Measurements from ENCODE around the gene HECW1.
"Not testable (repeated sequence)": the region's sequence is repeated elsewhere in the genome, so short reads cannot be mapped to it uniquely, and the experiment has no call there.

The HECW1 gene

GRCh38 chr7:43313628-43314378 lies 201.4 kb downstream of the HECW1 start:
- DNase-seq = no peak

GRCh38 chr7:43314379-43315158 lies 202.1 kb downstream of the HECW1 start:
- no peak for DNase-seq

- DNase-seq = no peak
Observed at GRCh38 chr7:43317075-43317474, 204.6 kb downstream of the HECW1 start.

DNA sequence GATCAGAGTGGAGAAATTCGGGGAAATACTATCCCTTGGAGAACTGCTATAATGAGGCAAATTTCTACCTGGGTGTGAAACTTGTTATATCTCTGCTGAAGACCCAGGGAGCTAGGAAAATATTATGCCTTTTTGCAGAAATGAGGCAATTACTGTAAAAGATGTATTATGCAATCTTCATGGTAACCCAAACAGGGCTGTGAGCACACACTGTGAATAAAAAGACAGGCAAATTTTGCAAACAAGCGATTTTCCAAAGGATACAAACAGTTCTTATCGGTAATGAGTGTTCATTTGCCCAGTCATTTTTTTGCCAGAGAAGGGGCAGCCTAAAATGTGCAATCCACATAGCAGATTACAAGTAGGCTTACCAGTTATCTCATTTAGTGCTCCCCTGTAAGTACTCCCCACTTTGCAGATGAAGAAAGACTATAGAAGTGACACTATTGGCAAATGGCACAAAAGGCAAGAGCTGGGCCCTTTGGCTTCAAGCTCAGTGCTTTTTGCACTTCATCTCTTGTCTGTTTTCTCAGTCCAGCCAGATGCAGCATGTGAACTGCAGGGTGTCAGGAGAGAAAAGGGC lies 205.8 kb downstream of the HECW1 start:
- DNase-seq = no peak

DNA sequence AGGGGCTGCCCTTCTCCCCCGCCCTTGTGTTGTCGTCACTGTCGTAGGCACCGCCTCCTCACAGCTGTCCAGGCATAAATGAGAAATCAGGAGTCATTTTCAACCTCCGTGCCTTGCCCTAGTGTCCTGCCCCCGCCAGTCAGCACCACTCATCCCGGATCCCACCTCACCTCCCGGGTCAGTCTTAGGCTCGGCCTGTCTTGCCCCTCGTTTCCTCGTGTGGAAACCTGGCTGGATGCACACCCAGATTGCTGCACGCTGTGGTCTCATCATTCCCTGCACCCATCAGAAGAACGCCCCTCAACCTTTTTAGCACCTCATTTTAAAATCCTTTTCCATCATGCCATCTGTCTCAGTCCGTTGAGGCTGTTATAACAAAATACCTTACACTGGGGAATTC lies 213.1 kb downstream of the HECW1 start:
- DNase-seq = no peak

DNA sequence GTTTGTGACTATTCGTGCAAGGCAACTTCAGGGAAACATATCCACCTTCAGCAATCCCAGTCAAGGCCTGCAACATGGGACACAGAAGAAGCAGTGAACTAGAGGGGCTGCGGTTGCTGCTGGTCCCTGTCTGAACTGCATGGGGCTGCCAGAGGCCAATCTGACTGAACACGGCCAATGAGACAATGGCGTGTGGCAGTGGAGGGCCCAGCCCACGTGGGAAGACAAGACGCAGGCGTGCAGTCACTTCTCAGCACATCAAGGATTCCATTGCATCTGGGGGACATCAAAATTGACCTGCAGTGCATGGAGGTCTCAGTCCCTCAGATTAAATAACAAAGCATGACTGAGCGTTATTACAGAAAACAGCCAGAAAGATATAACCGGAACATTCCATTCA lies 215.9 kb downstream of the HECW1 start:
- DNase-seq = no peak

DNA sequence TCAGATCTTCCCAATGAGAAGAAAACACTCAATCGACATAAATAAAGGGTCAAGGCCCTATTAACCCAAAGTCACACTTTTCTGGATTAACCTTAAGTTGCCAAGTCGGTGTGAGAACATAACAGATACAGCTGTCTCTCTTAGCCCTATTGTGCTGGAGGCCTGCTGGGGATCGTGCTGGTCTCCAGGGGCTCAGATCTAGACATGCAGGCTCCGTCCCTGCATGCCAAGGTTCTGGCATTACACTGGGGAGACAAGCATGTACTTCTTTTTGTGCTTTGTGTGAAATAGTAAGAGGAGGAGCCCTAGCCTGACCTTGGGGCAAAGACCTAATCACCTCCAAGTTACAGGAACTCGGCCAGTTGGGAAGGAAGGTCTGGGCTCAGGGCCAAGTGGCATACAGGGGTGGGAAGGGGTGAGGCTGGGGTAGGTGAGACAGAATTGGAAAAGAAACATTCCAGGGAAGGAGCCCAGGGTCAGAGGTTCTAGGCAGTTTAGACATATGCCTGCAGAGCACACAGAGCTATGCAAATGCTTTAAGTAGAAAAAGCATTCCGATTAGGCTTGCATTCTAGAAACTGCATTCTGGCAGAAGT lies 216.4 kb downstream of the HECW1 start:
- DNase-seq = no peak

DNA sequence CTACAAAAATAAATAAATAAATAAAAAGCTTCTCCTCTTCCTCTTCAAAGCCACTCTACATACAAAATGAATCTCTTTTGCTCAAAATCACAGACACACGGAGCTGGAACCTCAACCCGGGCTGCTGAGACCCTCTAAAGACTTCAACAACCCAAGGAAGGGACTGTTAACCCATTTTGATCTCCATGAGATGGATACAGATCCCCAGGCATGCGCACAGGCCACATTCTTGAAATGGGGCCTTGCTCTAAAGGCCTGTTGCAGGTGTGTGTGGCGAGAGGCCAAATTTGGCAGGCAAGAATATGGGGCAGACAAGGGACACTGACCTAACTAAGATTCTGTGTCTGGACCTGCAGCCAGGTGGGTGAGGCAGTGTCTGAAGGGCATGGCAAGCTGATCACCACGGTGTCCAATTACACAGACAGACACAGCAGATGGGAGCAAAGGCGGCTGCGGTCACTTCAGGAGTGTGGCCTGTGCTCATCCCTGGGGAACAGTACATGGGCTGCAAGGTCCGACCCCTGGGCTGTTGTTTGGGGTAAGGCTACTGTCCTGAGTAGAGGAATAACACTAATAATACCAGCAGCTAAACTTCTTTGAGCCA lies 219.8 kb downstream of the HECW1 start:
- no peak for DNase-seq

GRCh38 chr7:43337191-43337590 lies 224.7 kb downstream of the HECW1 start:
- no peak for DNase-seq

DNA sequence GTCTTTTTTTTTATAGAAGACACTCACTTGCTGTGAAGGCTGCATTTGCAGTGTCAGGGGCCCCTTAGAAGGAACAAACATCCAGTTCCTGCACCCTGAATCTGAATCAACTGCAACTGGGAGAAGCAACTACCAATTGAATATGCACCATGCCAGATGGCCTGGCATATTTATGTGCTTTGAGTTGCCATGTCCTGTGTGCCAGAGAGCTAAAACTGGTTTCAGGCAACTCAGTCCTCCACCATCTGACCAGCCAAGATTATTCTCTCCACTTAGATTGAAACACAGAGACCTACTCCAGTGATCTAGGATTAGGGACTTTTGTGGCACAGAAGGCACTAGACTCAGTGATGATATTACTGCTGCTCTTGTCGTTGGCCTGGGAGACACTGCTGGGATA lies 225.4 kb downstream of the HECW1 start:
- DNase-seq = no peak

DNA sequence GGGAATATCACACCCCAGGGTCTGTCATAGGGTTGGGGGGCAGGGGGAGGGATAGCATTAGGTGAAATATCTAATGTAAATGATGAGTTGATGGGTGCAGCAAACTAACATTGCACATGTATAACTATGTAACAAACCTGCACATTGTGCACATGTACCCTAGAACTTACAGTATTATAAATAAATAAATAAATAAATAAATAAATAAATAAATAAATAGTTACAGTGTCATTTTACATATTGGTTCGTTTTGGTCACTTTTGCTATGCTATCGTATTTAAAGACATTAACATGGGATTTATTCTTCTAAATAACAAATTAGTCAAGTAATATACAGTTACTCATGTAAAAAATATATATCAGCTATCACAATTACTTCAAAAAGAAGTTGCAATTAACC lies 228.7 kb downstream of the HECW1 start:
- DNase-seq = no peak

DNA sequence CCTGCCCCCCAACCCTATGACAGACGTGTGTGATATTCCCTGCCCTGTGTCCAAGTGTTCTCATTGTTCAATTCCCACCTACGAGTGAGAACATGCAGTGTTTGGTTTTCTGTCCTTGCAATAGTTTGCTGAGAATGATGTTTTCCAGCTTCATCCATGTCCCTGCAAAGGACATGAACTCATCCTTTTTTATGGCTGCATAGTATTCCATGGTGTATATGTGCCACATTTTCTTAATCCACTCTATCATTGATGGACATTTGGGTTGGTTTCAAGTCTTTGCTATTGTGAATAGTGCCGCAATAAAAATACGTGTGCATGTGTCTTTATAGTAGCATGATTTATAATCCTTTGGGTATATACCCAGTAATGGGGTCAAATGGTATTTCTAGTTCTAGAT lies 231.0 kb downstream of the HECW1 start:
- DNase-seq = not testable (repeated sequence)

GRCh38 chr7:43345696-43346095 lies 233.2 kb downstream of the HECW1 start:
- not testable (repeated sequence) for DNase-seq

GRCh38 chr7:43351683-43352082 lies 239.2 kb downstream of the HECW1 start:
- no peak for DNase-seq

DNA sequence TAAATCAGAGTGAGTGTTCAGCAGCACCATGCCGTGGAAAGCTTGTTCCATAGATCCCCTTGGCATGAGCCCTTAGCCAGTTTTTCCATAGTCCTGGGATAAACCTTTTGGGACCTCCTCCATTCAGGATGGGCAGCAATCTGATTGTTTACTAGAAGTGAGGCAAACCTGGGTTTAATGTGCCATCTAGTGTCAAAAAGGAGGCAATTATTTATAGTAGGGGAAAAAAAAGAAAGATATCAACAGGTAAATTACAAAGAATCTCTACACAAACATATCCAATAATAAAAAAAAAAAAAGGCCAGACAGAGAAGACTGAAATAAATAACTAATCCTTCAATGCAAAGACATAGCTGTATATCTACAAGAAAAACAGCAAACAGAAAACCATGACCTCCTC lies 241.5 kb downstream of the HECW1 start:
- no peak for DNase-seq

- DNase-seq = no peak
Observed at GRCh38 chr7:43362652-43363034, 250.2 kb downstream of the HECW1 start.

- no peak for DNase-seq
Observed at GRCh38 chr7:43363035-43363791, 250.8 kb downstream of the HECW1 start.

GRCh38 chr7:43364391-43364790 lies 251.9 kb downstream of the HECW1 start:
- DNase-seq = no peak

DNA sequence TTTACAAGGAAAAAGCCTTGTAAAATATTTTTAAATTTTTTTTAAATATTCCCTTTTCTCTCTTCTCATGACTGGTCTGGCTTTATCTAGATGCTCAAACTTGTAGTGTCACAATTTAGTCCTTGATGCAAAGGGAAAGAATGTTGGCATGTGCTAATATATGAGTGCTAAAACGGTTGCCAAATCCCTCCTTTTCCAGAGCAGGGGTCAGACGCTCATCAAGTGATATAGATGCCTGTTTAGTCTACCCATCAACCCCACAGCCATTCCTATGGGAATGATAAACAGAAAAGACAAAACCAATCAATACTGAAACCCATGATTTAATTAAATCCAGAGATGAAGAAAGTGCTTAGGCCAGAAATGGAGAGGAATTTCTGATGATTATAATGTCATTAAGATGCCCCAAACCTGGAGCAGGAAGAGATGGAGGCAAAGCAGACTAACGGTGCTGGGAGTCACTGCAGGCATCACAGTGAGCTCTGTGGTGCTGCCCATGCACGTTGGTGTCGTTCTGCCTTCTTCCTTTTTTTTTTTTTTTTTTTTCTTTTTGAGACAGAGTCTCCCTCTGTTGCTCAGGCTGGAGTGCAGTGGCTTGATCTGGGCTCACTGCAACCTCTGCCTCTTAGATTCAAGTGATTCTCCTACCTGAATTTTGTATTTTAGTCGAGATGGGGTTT lies 260.4 kb downstream of the HECW1 start:
- no peak for DNase-seq

DNA sequence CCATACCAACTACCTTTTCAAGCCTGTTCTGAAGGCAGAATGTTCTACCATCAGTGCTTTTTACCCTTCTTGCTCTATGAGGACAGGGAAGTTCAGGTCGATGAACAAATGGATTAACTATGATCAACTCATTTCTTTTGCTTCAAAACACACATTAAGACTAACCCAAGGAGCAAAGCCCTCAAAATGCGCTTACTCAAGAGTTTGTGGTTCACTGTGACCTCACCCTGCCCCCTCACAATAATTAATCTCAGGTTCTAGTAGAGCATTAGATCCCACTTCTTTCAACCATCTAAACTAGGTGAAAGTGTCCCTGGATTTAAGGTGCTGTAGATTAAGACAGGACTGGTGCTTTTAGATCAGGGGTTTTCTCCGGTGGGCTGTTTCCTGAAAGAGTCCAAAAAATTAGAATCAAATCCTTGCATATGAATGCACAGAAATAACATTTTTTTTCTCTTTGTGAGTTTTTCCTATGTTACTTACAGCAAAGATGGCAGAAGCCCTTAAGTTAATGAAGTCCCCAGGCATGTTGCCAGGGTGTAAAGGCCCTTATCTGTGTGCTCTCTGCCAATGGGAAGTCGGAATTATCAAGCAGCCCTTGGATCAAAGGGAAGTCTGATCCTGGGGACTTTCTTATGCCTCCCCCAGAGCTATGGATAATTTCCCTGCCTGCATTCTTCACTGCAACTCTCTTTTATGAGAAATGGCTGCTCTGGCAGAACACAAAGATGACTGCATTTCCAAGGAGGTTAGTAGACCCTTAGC lies 264.9 kb downstream of the HECW1 start:
- no peak for DNase-seq

GRCh38 chr7:43379210-43379609 lies 266.8 kb downstream of the HECW1 start:
- DNase-seq = no peak
